ENCODE results near the gene RAB15.

DNA sequence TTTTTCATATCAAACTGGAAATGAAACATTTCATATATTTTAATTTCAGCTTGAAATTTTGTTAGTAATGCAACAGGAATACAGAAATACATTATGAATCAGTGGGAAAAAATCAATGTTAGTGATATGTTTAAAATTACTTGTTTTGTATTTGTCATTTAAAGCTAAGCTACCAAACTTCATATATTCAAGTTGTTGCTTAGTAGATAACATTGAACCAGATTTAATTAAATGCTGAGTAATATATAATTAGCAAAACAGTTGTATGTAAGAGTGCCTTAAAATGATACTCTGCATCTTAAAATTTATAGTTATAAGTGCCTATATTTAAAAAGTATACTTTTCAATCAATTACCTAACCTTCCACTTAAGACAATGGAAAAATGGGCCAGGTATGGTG is 52.9 kb downstream of the RAB15 start:
- TF ChIP-seq ZNF221 (tag by site-specific recombination; IDR thresholded peaks at IDR 0.05; ENCODE audit: borderline replicate concordance), result no peak
- TF ChIP-seq, protein P1, sequence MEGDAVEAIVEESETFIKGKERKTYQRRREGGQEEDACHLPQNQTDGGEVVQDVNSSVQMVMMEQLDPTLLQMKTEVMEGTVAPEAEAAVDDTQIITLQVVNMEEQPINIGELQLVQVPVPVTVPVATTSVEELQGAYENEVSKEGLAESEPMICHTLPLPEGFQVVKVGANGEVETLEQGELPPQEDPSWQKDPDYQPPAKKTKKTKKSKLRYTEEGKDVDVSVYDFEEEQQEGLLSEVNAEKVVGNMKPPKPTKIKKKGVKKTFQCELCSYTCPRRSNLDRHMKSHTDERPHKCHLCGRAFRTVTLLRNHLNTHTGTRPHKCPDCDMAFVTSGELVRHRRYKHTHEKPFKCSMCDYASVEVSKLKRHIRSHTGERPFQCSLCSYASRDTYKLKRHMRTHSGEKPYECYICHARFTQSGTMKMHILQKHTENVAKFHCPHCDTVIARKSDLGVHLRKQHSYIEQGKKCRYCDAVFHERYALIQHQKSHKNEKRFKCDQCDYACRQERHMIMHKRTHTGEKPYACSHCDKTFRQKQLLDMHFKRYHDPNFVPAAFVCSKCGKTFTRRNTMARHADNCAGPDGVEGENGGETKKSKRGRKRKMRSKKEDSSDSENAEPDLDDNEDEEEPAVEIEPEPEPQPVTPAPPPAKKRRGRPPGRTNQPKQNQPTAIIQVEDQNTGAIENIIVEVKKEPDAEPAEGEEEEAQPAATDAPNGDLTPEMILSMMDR (tag by site-specific recombination; IDR thresholded peaks at IDR 0.05), result no peak
- TF ChIP-seq, protein P2, sequence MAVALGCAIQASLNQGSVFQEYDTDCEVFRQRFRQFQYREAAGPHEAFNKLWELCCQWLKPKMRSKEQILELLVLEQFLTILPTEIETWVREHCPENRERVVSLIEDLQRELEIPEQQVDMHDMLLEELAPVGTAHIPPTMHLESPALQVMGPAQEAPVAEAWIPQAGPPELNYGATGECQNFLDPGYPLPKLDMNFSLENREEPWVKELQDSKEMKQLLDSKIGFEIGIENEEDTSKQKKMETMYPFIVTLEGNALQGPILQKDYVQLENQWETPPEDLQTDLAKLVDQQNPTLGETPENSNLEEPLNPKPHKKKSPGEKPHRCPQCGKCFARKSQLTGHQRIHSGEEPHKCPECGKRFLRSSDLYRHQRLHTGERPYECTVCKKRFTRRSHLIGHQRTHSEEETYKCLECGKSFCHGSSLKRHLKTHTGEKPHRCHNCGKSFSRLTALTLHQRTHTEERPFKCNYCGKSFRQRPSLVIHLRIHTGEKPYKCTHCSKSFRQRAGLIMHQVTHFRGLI (tag by site-specific recombination; IDR thresholded peaks at IDR 0.05), result no peak
- no peak for TF ChIP-seq ZNF174 (tag by site-specific recombination; IDR thresholded peaks at IDR 0.05)
- TF ChIP-seq YY1 (tag by site-specific recombination; IDR thresholded peaks at IDR 0.05), result no peak
- no peak for TF ChIP-seq TCF7L2 (IDR thresholded peaks at IDR 0.05; ENCODE audit: borderline replicate concordance, low read depth, low read length)
- no peak for TF ChIP-seq BCL11A (tag by site-specific recombination; IDR thresholded peaks at IDR 0.05; ENCODE audit: low read depth)
- TF ChIP-seq PRDM2 (tag by site-specific recombination; IDR thresholded peaks at IDR 0.05; ENCODE audit: borderline replicate concordance), result no peak
- TF ChIP-seq ZNF223 (tag by site-specific recombination; IDR thresholded peaks at IDR 0.05), result no peak
- TF ChIP-seq REST (tag by site-specific recombination; IDR thresholded peaks at IDR 0.05), result no peak
- no peak for TF ChIP-seq GLI4 (tag by site-specific recombination; IDR thresholded peaks at IDR 0.05)
- no peak for TF ChIP-seq ZBTB17 (tag by site-specific recombination; IDR thresholded peaks at IDR 0.05)
- TF ChIP-seq, protein P3, sequence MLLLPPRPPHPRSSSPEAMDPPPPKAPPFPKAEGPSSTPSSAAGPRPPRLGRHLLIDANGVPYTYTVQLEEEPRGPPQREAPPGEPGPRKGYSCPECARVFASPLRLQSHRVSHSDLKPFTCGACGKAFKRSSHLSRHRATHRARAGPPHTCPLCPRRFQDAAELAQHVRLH (tag by site-specific recombination; IDR thresholded peaks at IDR 0.05), result no peak
